Activated naive CD4-positive, alpha-beta T cell treated with anti-CD3 and anti-CD28 coated beads, Interleukin-2, amount 50 U/mL, for 72 hours (primary cell): Measurements from ENCODE around the gene TRPM2. TPM values are rescaled to one million over a fixed set of nuclear protein-coding genes. Genes with fewer than 3 reads are reported as not detected.

Experiments used
- ATAC-seq, 2 donors: fragments of 150-1000 bp; cut with Tn5 transposase; 2 replicates each; pipeline ENCODE4 v1.10.0; 2021; ENCODE audit warnings: mild to moderate bottlenecking in 2 of 2, moderate library complexity in 2 of 2
- DNase-seq, 2 donors: peaks; one replicate each; pipeline ENCODE4 v3.0.0; 2021 to 2022; ENCODE audit warnings: low spot score in 2 of 2
- H3K27ac Mint-ChIP-seq, 2 donors: one replicate each; pipeline ENCODE4 v1.8.0; 2022; ENCODE audit warnings: mild to moderate bottlenecking in 2 of 2, mixed read lengths in 2 of 2
- H3K36me3 Mint-ChIP-seq, 2 donors: one replicate each; pipeline ENCODE4 v1.8.0; 2022; ENCODE audit warnings: mixed read lengths in 2 of 2
- H3K9me3 Mint-ChIP-seq, 2 donors: one replicate each; pipeline ENCODE4 v1.8.0; 2022; ENCODE audit warnings: mixed read lengths in 2 of 2
- total RNA-seq, 2 donors: library from RNA; stranded (reverse); gene quantifications; one replicate each; pipeline ENCODE4 v1.2.3, GENCODE V29; 2022

TRPM2 gene
- total RNA-seq, 2 donors from 2014 or later, result 8.5 to 16.3 TPM

GRCh38 chr21:44456915-44457736 lies 103.7 kb downstream of the TRPM2 start:
- no peak for ATAC-seq
- Mint-ChIP-seq H3K9me3 (peaks cover 7 to 8% of the 10 kb centered on the region in 2 donors), H3K27ac (no peak overlapping the region), H3K36me3 (no peaks in the 10 kb centered on the region)
- no peak for DNase-seq

DNA sequence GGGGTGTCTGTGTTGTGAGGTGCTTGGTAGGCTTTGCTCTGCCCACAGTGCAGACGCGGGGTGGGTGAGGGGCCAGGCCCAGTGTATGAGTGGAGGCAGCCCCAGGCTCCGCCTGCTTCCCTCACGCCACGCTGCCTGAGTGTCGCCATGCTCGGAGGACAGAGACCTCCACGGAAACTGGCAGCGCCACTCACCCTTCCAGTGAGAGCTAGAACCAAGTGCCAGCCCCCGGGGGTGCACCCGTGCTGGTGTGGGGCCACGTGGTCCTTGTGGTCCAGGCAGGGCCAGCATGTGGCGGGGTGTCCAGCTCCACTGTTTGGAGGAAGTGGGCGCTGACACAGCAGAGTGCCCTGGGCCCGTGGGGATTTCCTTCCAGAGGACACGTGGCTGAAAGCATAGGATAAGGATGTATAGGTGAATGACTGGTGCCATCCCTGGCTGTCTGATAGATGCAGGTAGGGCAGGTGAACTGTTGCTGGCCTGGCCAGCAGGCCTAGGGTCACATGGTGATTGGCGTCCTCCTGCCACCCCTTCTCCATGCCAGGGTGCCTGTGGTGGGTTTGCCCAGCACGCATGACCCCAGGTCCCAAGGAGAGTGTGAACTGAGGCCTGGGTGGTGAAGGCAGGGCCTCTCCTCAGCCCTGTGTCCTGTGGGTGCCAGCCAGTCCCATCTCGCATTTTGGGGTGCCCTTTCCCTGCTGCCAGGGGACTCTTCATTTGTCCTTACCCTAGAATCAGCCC lies 105.7 kb downstream of the TRPM2 start:
- DNase-seq (no peak), ATAC-seq (no peak)
- H3K27ac Mint-ChIP-seq, result peak overlapping the region in 1 of 2 donors; percentile 42
- peaks cover 4% of the 10 kb centered on the region in 2 donors for H3K9me3 Mint-ChIP-seq
- no peaks in the 10 kb centered on the region for H3K36me3 Mint-ChIP-seq

GRCh38 chr21:44459712-44460440 lies 106.5 kb downstream of the TRPM2 start:
- no peaks in the 10 kb centered on the region for H3K36me3 Mint-ChIP-seq
- H3K9me3 Mint-ChIP-seq, result no peaks in the 10 kb centered on the region
- peak overlapping the region in 1 of 2 donors; percentile 42 for H3K27ac Mint-ChIP-seq
- ATAC-seq (no peak), DNase-seq (no peak)

GRCh38 chr21:44460441-44460755 lies 107.0 kb downstream of the TRPM2 start:
- Mint-ChIP-seq H3K36me3 (no peaks in the 10 kb centered on the region), H3K9me3 (no peaks in the 10 kb centered on the region), H3K27ac (no peak overlapping the region)
- no peak for DNase-seq
- ATAC-seq, result no peak

DNA sequence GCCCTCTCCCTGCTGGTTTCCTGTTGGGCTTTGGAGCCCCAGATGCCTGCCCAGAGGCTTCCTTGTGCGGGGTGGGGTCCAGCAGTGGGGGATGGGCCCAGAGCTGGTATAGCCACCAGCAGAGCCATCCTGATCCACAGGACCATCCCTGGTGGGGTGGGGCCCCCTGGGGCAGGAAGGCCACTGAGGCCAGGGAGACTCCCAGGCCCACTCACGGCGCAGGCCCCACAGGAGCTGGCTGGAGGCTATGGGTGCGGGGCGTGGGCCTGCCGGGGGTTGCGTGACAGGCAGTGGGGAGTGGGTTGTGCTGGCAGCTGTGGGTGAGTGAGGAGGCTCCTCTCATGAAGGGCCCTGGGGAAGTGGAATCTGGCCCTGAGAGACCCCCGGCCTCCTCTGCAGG lies 107.6 kb downstream of the TRPM2 start:
- DNase-seq, result no peak
- Mint-ChIP-seq H3K36me3 (no peaks in the 10 kb centered on the region), H3K9me3 (no peaks in the 10 kb centered on the region), H3K27ac (no peak overlapping the region)
- ATAC-seq, result no peak

GRCh38 chr21:44461464-44462001 lies 108.1 kb downstream of the TRPM2 start:
- ATAC-seq, result no peak
- Mint-ChIP-seq H3K9me3 (no peaks in the 10 kb centered on the region), H3K27ac (no peak overlapping the region), H3K36me3 (no peaks in the 10 kb centered on the region)
- DNase-seq, result no peak

- DNase-seq (peak in 1 of 2 donors; percentile 50), ATAC-seq (no peak)
- no peaks in the 10 kb centered on the region for H3K9me3 Mint-ChIP-seq
- no peak overlapping the region for H3K27ac Mint-ChIP-seq
- no peaks in the 10 kb centered on the region for H3K36me3 Mint-ChIP-seq
Observed at GRCh38 chr21:44462086-44462833, 108.8 kb downstream of the TRPM2 start.

DNA sequence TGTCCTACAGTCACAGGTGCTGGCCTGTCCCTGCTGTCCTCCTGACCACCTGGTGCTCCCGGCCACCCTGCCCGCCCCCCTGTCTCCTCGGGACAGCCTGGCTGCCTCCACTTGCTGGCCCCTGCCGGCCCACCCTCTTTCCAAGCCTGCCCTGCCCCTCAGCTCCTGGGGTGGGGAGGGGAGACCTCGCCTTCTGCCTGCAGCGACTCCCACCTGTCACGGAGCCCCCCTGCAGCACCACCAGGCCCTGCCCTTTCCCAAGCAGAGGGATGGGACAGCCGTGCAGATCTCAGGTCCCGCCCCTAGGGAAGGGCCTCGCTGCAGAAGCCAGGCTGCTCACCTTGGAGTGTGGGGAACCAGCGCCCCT lies 109.4 kb downstream of the TRPM2 start:
- peak in 1 of 2 donors; percentile 51 for DNase-seq
- no peaks in the 10 kb centered on the region for H3K9me3 Mint-ChIP-seq
- no peaks in the 10 kb centered on the region for H3K36me3 Mint-ChIP-seq
- no peak overlapping the region for H3K27ac Mint-ChIP-seq
- no peak for ATAC-seq

DNA sequence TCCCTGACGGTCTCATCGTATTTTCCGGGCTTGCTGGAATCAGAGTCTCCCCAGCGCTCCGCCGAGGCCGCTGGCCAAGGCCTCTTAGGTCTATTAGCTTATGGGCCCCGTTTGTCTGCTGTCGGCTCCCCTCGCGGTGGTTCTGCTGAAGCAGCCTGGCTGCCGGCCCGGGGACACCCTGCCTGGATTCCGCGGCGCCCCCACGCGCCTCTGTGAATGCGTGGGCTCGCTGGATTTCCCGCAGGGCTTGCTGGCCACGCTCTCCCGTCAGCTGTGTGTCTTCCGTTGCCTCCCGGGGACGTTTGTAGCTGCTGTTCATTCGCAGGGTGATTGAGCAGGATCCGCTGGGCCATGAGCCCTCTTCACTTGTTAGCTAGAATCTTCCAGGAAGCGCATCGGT lies 110.3 kb downstream of the TRPM2 start:
- Mint-ChIP-seq H3K9me3 (no peaks in the 10 kb centered on the region), H3K36me3 (no peaks in the 10 kb centered on the region), H3K27ac (peak overlapping the region in 1 of 2 donors; percentile 72)
- peak in 1 of 2 donors; percentile 48 for DNase-seq
- ATAC-seq, result no peak

DNA sequence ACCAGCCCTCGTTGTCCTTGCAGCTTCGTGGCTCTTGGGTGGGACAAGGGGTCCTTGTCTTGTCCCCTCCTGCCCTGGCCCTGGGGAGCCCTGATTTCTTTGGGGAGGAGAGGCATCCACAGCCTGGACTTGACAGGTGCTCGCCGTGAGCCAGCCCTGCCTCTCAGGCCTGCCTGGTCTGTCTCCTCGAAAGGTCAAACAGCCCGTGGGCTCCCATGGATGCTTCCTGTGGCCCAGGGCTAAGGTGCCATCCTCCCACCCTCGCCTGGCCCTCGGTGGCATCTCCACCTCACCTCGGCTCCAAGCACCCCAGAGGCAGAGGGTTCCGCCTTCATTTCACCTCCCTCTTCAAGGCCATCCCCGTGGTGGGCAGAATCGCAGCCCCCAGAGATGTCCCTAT lies 110.9 kb downstream of the TRPM2 start:
- no peaks in the 10 kb centered on the region for H3K36me3 Mint-ChIP-seq
- no peaks in the 10 kb centered on the region for H3K9me3 Mint-ChIP-seq
- DNase-seq (peak in 1 of 2 donors; percentile 44), ATAC-seq (no peak)
- H3K27ac Mint-ChIP-seq, result peak overlapping the region in 1 of 2 donors; percentile 72

DNA sequence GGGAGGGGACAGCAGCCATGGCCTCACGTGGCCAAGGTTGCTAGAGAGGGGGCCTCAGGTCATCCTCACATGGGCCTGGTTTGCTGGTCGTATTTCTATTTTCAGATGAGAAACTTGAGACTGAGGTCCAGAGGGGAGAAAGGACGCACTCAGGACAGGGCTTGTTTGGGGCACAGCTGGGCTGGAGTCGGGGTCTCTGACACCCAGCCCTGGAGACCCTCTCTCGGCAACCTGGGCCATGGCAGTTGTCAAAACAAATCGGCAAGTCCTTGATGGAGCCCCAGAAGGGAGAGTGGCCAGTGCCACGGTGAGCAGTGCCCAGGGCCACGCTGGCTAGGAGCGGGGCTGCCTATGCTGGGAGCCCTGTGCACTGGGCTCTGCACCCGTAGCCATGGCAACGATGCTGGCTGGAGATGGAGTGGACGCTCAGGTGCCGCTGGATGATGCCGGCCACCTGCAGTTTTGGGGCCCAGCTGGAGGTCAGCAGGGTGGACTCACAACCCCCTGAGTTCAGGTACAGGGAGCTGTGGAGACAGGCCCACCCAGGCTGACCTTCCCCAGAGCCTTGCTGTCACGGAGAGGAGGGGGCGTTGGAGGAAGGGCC lies 113.0 kb downstream of the TRPM2 start:
- no peak for DNase-seq
- Mint-ChIP-seq H3K36me3 (no peaks in the 10 kb centered on the region), H3K9me3 (no peaks in the 10 kb centered on the region), H3K27ac (no peak overlapping the region)
- no peak for ATAC-seq

DNA sequence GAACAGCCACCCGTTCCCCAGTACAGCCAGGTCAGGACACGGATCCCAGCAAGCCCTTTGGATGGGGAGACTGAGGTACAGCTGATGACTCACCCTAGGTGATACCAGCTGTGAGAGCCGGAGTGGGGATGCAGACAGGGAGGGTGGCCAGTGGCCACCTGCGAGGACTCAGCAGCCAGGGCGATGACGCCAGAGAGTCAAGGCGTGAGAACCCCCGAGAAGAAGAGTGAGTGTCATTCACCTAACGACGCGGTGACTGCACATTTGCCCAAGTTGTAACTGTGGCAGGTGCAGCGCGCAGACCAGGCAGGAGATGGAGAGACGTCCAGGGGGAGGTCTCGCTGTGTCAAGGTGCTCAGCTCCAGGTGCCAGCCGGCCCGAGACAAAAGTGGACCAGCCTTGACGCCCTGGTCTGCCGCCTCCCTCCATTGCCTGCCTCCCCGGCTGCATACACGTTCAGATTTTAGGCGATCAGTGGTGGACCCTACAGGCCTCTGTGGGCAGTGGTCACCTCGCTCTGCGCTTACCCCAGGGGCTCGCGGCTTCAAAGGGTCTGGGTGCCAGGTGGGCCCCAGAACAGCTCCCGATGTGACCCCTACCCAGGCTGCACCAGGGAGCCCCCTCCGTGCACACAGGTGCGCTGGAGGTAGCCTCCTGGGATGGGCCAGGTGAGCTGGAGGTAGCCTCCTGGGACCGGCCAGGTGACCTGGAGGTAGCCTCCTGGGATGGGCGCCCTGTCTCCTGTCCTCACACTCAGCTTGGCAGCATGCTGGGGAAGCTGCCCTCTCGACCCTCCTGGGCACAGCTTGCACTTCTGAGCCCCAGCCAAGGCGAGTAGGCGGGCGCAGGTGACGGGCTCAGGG lies 113.8 kb downstream of the TRPM2 start:
- ATAC-seq, result no peak

DNA sequence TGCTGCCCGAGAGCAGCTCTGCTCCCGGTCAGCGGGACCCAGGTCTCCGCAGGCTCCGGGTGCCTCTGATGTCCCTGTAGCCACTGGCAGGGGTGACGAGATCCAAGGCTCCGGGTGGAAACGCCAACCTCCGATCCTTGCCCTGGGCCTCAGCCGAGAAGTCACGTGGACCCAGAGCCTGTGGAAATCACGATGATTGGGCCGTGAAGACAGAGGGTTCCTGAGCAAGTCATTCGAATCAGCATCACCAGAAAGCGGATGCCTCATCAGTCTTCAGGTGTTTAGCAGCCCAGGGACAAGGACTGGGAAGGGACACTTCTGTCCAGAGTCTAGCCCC lies 114.4 kb downstream of the TRPM2 start:
- Mint-ChIP-seq H3K36me3 (no peaks in the 10 kb centered on the region), H3K27ac (no peak overlapping the region), H3K9me3 (no peaks in the 10 kb centered on the region)
- no peak for ATAC-seq
- DNase-seq, result no peak

More for the DNA sequence above, 113.8 kb downstream of the TRPM2 start:
- Mint-ChIP-seq H3K27ac (no peak overlapping the region), H3K9me3 (no peaks in the 10 kb centered on the region), H3K36me3 (no peaks in the 10 kb centered on the region)
- DNase-seq, result no peak

- no peak overlapping the region for H3K27ac Mint-ChIP-seq
- DNase-seq, result no peak
- H3K9me3 Mint-ChIP-seq, result no peaks in the 10 kb centered on the region
- H3K36me3 Mint-ChIP-seq, result no peaks in the 10 kb centered on the region
- ATAC-seq, result no peak
Observed at GRCh38 chr21:44471341-44471740, 117.9 kb downstream of the TRPM2 start.

DNA sequence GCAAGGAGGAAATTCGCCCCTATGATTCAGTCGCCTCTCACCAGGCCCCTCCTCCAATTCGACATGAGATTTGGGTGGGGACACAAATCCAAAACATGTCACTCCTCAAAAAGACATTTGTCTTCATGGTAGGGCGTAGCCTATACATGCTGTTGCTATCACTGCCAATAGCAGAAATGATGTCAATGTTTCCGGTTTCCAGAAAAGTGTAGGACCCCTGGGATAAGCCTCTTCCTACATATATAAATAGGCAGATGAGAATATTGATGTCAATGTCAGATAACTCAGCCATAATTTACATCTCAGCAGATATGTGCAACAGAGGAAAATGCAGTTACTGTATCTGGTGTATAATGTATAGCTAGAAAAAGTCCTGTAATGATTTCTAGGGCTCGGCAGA lies 118.6 kb downstream of the TRPM2 start:
- ATAC-seq (no peak), DNase-seq (no peak)
- no peak overlapping the region for H3K27ac Mint-ChIP-seq
- no peaks in the 10 kb centered on the region for H3K9me3 Mint-ChIP-seq
- H3K36me3 Mint-ChIP-seq, result no peaks in the 10 kb centered on the region
